GM19452 (cell line): ENCODE measurements around the gene KLHL33.
"Not testable (repeated sequence)": the region's sequence is repeated elsewhere in the genome, so short reads cannot be mapped to it uniquely, and the experiment has no call there.

Source experiments
- ATAC-seq: cut with Tn5 transposase; IDR thresholded peaks from one replicate; pipeline ENCODE4 v1.9.1; 2021; ENCODE audit not compliant: unreplicated experiment

KLHL33 gene

DNA sequence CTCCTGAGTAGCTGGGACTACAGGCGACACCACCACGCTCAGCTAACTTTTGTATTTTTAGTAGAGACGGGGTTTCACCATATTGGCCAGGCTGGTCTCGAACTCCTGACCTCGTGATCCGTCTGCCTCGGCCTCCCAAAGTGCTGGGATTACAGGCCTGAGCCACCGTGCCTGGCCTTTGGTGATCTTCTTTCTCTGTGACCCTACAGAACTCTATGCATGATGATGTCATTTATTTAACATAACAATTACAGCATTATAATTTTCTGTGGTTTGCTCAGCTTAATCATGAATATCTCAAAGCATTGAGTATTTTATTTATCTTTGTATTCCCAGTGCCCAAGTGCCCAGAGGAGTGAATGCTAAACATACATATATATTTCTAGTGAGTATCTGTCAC, 16.9 kb upstream of the KLHL33 start:
- ATAC-seq: not testable (repeated sequence)

DNA sequence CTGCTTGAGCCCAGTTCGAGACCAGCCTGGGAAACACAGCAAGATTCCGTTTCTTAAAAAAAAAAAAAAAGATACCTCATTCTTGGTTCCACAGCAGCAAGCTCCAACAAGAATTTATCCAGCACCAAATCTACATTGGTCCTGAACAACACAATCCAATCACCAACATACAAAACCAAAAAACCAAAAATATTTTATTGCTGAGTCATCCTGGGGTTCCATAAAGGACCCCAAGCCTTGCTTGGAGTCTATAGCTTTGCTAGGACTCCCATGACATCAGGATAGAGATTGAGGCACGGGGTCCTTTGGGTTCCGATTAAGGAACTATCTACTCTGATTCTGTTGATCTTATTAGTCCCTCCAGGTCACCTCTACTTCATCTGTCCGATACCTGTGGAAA, 10.9 kb upstream of the KLHL33 start:
- ATAC-seq: no peak

DNA sequence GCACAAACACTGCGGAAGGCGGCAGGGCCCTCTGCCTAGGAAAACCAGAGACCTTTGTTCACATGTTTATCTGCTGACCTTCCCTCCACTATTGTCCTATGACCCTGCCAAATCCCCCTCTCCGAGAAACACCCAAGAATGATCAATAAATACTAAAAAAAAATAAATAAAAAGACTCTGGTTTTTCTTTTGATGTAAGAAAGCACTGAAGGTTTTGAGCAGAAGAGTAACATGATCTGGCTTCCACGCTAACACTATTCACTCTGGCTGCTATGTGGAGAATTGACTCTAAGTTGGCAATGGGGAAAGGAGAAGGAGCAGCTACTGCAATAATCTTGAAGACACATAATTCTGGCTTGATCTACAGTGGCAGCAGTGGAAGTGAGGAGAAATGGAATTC, 7.7 kb upstream of the KLHL33 start:
- ATAC-seq: not testable (repeated sequence)

DNA sequence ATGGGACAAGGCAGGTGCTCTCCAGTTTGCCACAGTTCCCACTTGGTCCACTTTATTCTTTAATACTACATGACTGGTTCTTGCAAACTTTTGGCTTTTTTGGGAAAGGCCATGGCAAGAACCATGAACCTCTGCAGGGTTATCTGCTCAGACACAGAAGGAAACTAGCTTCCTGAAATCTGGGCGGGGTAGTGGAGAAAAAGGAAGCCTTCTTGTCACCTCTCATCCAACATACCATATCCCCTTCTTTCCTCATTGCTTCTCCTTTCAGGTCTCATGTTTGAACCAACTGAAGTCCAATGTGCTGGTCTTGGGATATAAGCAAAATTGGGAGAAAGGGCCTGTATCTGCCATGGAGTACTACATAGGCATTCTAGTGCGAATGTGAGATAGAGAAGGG, 5.5 kb upstream of the KLHL33 start:
- ATAC-seq: no peak

DNA sequence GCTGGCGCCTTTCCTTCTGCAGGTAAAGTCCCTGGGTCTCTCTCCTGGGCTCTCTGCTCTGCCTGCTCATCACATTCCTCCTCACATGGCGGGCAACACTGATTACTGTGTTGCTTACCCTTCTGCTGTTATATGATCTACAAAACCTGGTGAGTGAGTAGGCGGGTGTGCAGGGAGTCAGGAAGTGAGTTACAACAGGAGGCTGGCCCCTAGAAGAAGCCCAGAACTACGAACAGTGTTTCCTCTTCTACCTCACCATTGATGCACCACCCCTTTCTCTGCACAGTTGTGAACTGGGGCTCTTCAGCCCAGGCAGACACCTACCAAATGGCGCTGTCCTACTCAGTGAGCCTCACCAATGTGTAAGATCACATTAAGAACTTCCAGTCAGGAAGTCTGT, 4.9 kb upstream of the KLHL33 start:
- ATAC-seq: no peak

DNA sequence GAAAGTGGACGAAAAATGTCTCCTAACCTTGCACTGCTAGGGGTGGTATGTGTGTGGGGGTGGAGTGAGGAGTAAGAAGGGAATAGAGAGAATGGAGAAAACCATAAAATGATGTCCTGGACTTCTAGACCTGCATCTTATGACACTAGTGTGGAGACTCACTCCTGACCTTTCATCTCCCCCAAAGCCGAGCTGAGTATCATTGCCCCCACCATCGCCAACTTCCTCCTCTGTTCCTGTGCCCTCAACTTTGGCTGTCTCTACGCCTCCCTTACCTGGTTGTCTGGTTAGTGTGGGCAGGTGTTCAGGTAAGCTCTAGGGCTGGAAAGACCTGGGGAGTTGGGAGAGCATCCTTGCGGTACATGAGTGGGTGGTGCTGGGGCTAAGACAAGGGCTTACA, 4.5 kb upstream of the KLHL33 start:
- no peak for ATAC-seq

DNA sequence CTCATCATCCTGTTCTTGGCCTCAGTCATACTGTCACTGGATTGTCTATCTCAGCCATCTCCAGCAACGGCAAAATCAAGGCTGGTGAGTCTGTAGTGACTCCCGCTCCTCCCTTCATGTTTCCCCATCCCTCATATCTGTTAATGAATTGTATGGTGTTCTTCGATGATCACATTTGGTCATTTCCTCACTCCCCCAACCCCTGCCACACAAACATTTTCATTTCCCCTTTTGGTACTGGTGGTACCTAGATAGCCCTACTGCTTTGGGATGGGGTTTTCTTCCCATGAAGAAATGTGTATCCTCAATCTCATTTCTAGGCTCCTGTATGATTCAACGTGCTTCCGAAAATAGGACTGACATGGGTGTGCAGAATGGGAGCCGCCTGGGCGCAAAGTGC, 2.7 kb upstream of the KLHL33 start:
- no peak for ATAC-seq

DNA sequence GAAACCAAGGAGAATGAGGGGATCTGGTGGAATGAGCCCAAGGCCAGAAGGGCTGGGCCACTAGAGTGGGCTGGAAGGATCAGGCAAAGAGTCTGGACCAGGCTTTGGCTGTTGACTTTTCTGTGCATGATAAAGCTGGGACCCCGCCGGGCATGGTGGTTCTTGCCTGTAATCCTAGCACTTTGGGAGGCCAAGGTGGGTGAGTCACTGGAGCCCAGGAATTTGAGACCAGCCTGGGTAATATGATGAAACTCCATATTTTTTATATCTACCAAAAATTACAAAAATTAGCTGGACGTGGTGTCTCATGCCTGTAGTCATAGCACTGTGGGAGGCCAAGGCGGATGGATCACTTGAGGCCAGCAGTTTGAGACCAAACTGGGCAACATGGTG, 393 bp upstream of the KLHL33 start:
- no peak for ATAC-seq

DNA sequence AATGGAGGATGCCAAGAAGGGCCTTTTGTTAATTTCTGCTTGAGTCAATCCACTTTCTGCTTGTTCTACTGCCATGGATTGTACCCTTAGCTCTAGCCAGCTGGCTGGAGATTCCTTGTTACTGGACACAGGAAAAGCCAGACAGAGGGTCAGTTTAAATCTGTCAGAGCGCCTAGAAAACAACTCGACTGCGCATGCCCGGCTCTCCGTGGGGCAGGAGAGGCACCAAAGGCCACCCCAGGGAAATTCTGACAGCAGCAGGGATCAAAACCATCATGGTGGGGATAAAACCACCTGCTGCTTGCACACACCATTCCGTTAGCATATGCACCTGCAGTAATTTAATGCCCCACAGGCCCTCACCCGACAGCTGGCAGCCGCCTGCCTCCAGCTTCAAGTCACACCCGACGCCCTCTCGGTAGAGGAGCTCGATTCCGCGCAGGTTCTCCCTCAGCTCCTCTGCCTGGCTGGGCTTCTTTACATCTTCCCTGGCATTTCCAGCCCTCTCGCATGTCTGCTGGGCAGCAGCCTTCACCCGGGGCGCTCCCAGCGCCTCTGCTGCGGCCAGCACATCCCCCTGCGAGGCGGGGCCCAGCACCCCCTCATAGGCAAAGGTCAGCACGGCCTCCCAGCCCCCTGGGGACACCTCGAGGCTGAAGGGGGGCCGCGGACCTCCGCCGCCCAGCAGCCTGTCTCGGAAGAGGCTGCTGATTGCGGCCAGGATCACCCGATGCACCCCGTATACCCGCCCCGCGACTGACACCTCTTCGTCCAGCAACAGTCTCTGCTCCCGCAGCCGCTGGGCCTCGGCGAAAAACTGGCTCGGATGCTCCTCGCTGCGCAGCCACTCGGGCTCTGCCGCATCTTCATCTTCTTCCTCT, 1.0 kb downstream of the KLHL33 start:
- ATAC-seq: no peak

DNA sequence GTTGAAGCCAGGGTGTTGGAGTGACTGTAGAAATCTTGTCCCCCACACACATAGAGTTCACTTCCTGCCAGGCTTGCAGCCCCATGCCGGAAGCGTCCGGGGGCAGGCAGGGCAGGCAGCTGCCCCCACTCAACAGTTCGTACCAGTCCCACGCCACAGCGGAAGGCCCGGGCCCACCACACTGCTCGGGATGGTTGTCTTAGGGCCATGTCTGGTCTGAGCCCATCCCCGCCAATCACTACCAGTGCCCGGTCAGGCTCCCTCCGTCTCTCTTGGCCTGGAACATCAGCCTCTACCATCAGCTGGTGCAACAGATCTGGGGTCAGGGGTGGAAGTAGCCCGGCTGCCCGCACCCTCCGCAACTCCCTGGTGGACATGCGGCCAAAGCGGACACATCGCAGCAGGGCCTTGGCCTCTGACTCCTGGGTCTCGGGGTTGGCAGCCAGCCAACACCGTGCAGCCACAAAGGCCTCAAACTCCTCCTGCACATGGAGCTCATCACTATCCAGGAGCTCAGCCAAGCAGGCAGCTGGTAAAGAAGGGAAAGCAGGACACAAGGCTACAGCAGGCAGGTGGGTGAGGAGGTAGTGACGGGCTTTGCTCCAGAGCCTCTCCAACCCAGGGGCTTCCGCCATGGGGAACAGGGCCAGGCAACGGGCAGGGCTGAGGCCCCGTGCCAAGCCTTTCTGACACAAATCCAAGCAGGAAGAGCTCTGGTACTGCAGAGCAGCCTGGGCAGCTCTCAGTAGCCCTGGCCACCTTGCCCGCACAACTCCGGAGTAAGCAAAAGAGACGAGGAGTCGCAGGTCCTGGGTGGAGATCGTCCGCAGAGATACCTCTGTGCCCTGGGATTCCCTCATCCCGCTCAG, 5.9 kb downstream of the KLHL33 start:
- ATAC-seq: no peak

DNA sequence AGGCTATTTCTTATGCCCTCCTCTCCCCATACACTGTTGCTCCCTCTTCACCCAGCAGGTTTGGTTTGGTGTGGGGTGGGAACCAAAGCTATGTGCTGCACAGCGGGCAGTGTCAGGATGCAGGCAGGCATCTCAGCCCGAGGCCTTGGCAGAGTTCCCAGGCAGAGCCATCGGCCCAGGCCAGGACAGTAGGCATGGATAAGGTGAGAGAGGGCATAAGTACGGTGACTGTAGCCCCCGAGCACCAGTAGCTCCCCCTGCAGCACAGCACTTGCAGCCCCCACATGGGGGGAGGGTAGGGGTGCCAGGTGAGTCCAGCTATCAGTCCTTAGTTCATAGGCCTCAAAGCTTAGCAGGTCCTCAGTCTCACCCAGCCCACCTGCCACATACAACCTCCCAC, 7.2 kb downstream of the KLHL33 start:
- ATAC-seq: no peak

DNA sequence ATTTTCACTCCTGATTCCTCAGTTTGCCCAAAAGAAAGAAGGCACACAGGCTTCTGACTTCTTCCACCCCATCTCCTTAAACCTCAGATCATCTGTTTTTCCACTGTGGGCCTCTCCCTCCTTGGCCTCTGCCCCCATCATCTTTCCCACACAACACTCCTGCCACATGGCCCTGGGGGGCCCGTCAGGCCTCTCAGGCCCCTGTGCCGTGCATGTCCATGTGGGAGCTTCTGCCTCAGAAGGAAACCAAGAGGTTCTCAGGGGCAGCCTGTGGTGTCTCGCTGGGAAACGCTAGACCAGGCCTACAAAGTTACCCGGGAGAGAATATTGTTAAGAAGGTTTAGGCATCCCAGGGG, 8.0 kb downstream of the KLHL33 start:
- peak; percentile 34 for ATAC-seq

DNA sequence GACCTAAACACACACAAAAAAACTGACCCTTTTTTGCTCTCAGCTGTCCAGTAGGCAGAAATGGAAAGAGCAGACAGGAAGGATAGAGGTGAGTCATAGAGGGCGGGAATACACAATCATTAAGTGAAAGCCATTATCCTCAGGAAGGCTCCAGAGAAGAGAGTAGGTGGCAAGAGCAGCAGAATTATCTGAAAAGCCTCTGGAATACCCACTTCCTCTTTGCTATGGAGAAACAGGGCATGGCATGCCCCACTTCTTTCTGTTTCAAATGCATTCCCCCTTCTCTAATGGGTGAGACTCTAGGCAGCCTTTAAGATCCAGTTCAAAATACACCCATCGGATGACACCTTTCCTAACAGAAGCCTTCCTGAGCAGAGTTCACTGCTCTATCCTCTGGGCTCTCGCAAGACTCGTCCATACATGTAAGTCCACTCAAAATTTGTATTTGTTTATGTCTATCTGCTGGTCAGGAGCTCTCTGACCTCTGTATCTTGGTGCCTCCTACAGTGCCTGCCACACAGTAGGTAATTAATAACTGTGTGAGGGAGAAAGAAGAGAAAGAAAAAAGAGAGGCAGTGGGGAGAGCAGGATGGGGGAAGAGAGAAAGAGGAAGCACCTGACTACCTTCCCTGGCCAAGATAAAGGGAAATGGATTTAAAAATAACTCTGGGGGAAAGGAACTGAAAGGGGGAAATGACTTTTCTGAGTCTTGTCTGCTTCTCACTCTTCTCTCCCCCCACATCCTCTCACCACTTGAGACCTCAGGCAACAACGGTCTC, 8.5 kb downstream of the KLHL33 start:
- ATAC-seq: peak; percentile 83

DNA sequence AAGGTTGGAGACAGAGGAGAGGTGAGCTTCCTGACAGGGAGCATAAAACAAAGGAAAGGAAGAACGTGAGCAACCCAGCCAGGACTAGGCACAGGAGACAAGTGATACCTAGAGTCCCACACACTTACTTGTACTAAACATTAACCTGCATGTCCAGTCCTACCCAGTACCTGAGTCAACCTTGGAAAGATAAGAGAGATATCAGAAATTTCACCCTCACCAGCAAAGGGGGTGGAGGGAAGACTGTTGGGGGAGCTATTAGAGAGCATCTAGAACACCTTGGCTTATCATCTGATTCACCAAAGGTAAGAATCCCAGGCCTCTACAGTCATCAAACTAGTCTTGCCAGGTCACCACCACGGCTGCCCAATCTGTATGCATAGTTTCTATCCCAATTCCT, 11.1 kb downstream of the KLHL33 start:
- ATAC-seq: no peak

DNA sequence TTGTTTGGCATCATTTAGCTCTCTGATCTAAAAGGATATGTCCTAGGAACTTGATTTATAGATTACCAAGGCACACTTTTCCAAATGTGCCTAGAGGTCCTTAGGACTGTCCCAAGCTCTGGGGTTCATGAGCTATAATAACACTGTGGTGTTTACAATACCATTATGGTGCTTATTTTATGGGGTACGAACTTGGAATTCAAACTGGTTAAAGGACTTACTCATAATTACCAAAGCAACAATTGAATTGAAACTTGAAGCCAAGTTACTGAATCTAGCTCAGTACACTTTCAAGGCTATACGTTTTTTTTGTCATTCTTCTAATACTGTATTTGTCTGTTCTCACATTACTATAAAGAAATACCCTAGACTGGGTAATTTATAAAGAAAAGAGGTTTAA, 13.1 kb downstream of the KLHL33 start:
- ATAC-seq: no peak

DNA sequence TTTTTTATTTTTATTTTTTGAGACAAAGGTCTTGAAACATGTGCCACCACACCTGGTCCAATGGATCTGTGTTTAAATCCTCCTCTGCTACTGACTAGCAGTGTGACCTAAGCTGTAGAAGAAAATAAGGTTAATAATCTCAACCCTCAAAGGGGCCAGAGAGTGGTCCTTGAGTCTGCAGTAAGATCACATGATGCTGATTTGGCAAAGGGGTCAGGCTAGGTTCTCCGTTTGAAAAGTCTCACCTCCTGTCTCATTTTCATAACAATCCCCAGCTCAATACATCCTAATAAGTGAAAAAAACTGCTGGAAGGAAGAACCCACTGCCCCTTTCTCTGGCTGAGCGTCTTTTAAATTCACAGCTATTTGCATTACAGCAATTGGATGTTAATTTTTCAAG, 14.7 kb downstream of the KLHL33 start:
- ATAC-seq: no peak

DNA sequence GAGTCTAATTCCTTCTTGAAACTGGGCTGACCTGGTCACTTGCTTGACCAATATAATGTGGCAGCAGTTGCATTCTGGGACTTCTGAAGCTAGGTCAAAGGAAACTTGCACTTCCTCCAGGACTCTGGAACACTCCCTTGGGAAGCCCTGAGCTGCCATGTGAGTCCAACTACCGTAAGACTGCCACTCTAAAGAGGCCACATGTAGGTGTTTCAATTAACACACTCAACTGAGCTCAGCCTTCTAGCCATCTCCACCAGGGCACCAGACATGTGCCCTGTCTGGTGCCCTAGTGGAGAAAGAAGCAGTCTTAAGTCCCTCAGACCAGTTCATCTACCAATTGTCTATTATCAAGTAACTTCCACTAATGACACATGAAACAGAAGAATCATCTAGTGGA, 16.5 kb downstream of the KLHL33 start:
- no peak for ATAC-seq

DNA sequence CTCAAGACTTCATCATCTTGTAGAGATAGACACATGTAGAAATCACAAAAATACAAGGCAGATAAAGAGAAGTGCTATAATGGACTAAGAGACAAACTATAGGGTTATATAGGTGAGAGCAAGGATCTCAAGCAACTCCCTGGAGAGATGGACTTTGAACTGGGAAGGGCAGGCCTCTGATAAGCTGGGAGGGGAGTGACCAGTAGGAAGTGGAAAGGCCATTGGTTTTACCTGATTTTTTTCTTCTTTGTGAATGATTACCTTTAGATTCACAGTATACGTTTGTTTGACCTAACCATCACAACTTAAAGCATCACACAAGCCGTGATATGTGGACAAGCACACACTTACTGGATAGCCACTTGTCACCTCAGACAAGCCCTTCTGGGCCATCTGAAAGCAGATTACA, 17.5 kb downstream of the KLHL33 start:
- no peak for ATAC-seq

DNA sequence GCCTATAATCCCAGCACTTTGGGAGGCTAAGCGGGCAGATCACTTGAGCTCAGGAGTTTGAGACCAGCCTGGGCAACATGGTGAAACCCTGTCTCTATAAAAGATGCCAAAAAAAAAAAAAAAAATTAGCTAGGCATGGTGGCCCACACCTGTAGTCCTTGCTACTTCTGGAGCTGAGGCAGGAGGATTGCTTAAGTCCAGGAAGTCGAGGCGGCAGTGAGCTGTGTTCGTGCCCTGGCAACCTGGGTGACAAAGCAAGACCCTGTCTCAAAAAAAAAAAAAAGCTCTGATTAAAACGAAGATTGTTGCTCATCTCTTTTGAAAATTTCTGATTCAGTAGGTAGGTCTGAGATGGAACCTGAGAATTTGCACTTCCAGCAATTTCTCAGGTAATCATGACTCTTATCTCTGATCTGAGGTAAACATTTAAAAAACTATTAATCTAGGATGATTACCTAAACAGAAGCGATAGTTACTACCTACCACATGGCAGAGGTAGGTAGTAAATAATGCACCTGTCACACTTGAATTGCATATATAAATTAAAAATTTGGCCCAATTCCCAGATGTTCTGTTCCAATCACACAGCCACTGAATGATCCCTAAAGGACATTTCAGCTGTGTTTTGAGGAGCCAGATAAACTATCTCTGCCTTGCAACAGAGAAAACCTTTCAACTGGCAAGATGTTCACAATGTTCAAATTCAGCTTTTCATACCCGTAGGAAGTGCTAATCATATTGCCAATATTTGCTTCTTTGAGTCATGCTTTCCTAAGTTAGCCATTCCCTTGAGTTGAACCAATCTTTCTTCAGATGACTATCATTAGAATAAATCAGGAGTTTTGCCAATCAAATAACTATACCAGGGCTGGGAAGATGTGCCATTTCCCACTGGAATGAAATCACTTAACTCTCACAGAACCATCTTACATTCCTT, 18.4 kb downstream of the KLHL33 start:
- no peak for ATAC-seq

DNA sequence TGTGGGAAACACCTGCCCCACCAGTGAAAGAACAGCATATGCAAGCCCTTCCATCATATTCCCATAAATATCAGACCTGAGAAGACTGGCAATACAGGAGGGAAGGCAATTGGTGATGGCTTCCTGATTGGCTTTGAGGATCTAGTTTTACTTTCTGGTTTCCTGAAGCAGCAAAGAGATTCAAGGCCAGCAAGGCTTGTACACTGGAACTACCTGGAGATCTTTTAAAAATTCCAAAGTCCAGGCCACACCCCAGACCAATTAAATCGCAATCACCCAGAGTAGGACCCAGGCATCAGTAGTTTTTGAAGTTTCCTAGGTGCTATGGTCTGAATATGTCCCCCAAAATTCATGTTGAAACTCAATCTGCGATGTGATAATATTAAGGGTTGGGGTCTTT, 19.7 kb downstream of the KLHL33 start:
- no peak for ATAC-seq
